Vagina (tissue), 2 donors: ENCODE measurements around the gene DNAJB8.

Experiments used
- CTCF ChIP-seq, 3 experiments: fragments of 450-650 bp in 2 of 3; fragments of 200-600 bp in 1 of 3; sonication (generic) in 1 of 3; IDR thresholded peaks; one replicate each; pipeline ENCODE4 v1.5.1; 2017 to 2019; ENCODE audit warnings: antibody characterized with exemption in 3 of 3, mild to moderate bottlenecking in 2 of 3, moderate library complexity in 2 of 3
- POLR2A ChIP-seq, 2 donors: fragments of 450-650 bp; IDR thresholded peaks; one replicate each; pipeline ENCODE4 v1.6.1; 2017; ENCODE audit warnings: antibody characterized with exemption in 2 of 2, mild to moderate bottlenecking in 2 of 2, moderate library complexity in 2 of 2

- TF ChIP-seq CTCF (IDR thresholded peaks at IDR 0.05) = no peak
- no peak for TF ChIP-seq POLR2A (IDR thresholded peaks at IDR 0.05)
Measured at GRCh38 chr3:128433837-128434165, 32.9 kb downstream of the DNAJB8 start.
